Loucy (cell line): ENCODE measurements around the gene TCOF1.

ENCODE experiments used
- H2AFZ ChIP-seq: fragments of 200-600 bp; sonication (generic); 2 replicates; pipeline ENCODE4 v1.6.0; 2016; ENCODE audit warnings: antibody characterized with exemption, mild to moderate bottlenecking, low read length, moderate library complexity
- H3F3A ChIP-seq: fragments of 200-600 bp; 2 replicates; pipeline ENCODE4 v1.6.0; 2016; ENCODE audit warnings: antibody characterized with exemption, low read depth, mild to moderate bottlenecking
- H3K27me3 ChIP-seq: fragments of 200-600 bp; sonication (generic); 2 replicates; pipeline ENCODE4 v1.6.1; 2014; ENCODE audit warnings: low read length, mild to moderate bottlenecking; ENCODE audit not compliant: insufficient read depth, poor library complexity, severe bottlenecking
- H3K36me3 ChIP-seq: fragments of 200-600 bp; sonication (generic); 2 replicates; pipeline ENCODE4 v1.6.1; 2016; ENCODE audit warnings: low read length; ENCODE audit not compliant: insufficient read depth
- H3K4me1 ChIP-seq: fragments of 200-600 bp; sonication (generic); 2 replicates; pipeline ENCODE4 v1.5.1; 2014; ENCODE audit warnings: low read length, mild to moderate bottlenecking; ENCODE audit not compliant: insufficient read depth, poor library complexity, severe bottlenecking
- H3K4me2 ChIP-seq: fragments of 200-600 bp; sonication (generic); 2 replicates; pipeline ENCODE4 v1.6.0; 2014; ENCODE audit warnings: antibody characterized with exemption, low read length, low read depth, mild to moderate bottlenecking; ENCODE audit not compliant: poor library complexity, severe bottlenecking
- H3K4me3 ChIP-seq: fragments of 200-600 bp; sonication (generic); 2 replicates; pipeline ENCODE4 v1.5.1; 2014; ENCODE audit warnings: low read length, mild to moderate bottlenecking, mixed read lengths; ENCODE audit not compliant: poor library complexity, severe bottlenecking
- H3K79me2 ChIP-seq: fragments of 200-600 bp; sonication (generic); 2 replicates; pipeline ENCODE4 v1.6.1; 2014; ENCODE audit warnings: low read length; ENCODE audit not compliant: insufficient read depth
- H3K9ac ChIP-seq: fragments of 200-600 bp; sonication (generic); 2 replicates; pipeline ENCODE4 v1.6.0; 2014; ENCODE audit warnings: mild to moderate bottlenecking, low read depth, low read length, moderate library complexity; ENCODE audit not compliant: poor library complexity, severe bottlenecking
- H3K9me2 ChIP-seq: fragments of 200-600 bp; sonication (generic); replicated peaks from 2 replicates; pipeline ENCODE4 v1.6.1; 2016; ENCODE audit warnings: low read depth, low read length, mixed read lengths
- H3K9me3 ChIP-seq: fragments of 200-600 bp; sonication (generic); 2 replicates; pipeline ENCODE4 v1.6.1; 2014; ENCODE audit warnings: mild to moderate bottlenecking, antibody characterized with exemption, low read length, low read depth; ENCODE audit not compliant: insufficient read depth
- H4K20me1 ChIP-seq: fragments of 200-600 bp; sonication (generic); 2 replicates; pipeline ENCODE4 v1.6.0; 2014; ENCODE audit warnings: antibody characterized with exemption, low read length, mild to moderate bottlenecking; ENCODE audit not compliant: insufficient read depth, poor library complexity, severe bottlenecking
- CTCF ChIP-seq: fragments of 200-600 bp; sonication (generic); conservative IDR thresholded peaks from 2 replicates; pipeline ENCODE4 v1.5.1; 2014; ENCODE audit warnings: mild to moderate bottlenecking, antibody characterized with exemption, low read length
- EZH2phosphoT487 ChIP-seq: fragments of 200-600 bp; IDR thresholded peaks from 2 replicates; pipeline ENCODE4 v1.6.1; 2018; ENCODE audit warnings: antibody characterized with exemption, mild to moderate bottlenecking, moderate library complexity, borderline replicate concordance

Gene TCOF1

GRCh38 chr5:150436141-150436680, 78.7 kb downstream of the TCOF1 start:
- peaks cover 3% of the 10 kb centered on the region for H3K4me1 ChIP-seq
- H3F3A ChIP-seq: no peaks in the 10 kb centered on the region
- H3K9ac ChIP-seq: no peak overlapping the region
- no peaks in the 10 kb centered on the region for H3K79me2 ChIP-seq
- H4K20me1 ChIP-seq: no peaks in the 10 kb centered on the region
- no peaks in the 10 kb centered on the region for H3K9me2 ChIP-seq
- no peaks in the 10 kb centered on the region for H3K36me3 ChIP-seq
- no peaks in the 10 kb centered on the region for H3K27me3 ChIP-seq
- TF ChIP-seq CTCF (peak; percentile 86), EZH2phosphoT487 (no peak)
- H3K4me3 ChIP-seq: no peak overlapping the region
- H2AFZ ChIP-seq: peak overlapping the region; percentile 96
- H3K9me3 ChIP-seq: no peaks in the 10 kb centered on the region
- H3K4me2 ChIP-seq: peak overlapping the region; percentile 8

GRCh38 chr5:150438873-150439546, 81.5 kb downstream of the TCOF1 start:
- H3F3A ChIP-seq: no peaks in the 10 kb centered on the region
- no peak overlapping the region for H2AFZ ChIP-seq
- H3K4me3 ChIP-seq: no peak overlapping the region
- H3K79me2 ChIP-seq: peaks cover 7% of the 10 kb centered on the region
- peaks cover 3% of the 10 kb centered on the region for H4K20me1 ChIP-seq
- peaks cover 9% of the 10 kb centered on the region; the same call in 1 of the 2 replicates for H3K36me3 ChIP-seq
- TF ChIP-seq CTCF (peak; percentile 76), EZH2phosphoT487 (no peak)
- no peak overlapping the region for H3K4me2 ChIP-seq
- no peaks in the 10 kb centered on the region for H3K27me3 ChIP-seq
- no peak overlapping the region for H3K9ac ChIP-seq
- no peaks in the 10 kb centered on the region for H3K9me3 ChIP-seq
- H3K9me2 ChIP-seq: no peaks in the 10 kb centered on the region
- H3K4me1 ChIP-seq: peaks cover 3% of the 10 kb centered on the region

GRCh38 chr5:150440948-150441812, 83.7 kb downstream of the TCOF1 start:
- Histone ChIP-seq H3K27me3 (no peaks in the 10 kb centered on the region), H3K79me2 (peaks cover 28% of the 10 kb centered on the region), H3K4me2 (no peak overlapping the region), H4K20me1 (peaks cover 25% of the 10 kb centered on the region), H3K9ac (no peak overlapping the region), H3K9me3 (no peaks in the 10 kb centered on the region), H3K9me2 (no peaks in the 10 kb centered on the region), H2AFZ (no peak overlapping the region), H3K4me1 (peaks cover 2% of the 10 kb centered on the region), H3F3A (no peaks in the 10 kb centered on the region), H3K4me3 (no peak overlapping the region), H3K36me3 (peaks cover 31% of the 10 kb centered on the region; the same call in 1 of the 2 replicates)
- no peak for TF ChIP-seq EZH2phosphoT487
- TF ChIP-seq CTCF: no peak
